Activated CD4-positive, alpha-beta T cell treated with anti-CD3 and anti-CD28 coated beads, Interleukin-2, amount 50 U/mL, for 1 hour (primary cell): Measurements from ENCODE around the gene NFASC.

Source experiments
- DNase-seq: peaks from one replicate; pipeline ENCODE4 v3.0.0-alpha.2; 2020

NFASC gene

DNA sequence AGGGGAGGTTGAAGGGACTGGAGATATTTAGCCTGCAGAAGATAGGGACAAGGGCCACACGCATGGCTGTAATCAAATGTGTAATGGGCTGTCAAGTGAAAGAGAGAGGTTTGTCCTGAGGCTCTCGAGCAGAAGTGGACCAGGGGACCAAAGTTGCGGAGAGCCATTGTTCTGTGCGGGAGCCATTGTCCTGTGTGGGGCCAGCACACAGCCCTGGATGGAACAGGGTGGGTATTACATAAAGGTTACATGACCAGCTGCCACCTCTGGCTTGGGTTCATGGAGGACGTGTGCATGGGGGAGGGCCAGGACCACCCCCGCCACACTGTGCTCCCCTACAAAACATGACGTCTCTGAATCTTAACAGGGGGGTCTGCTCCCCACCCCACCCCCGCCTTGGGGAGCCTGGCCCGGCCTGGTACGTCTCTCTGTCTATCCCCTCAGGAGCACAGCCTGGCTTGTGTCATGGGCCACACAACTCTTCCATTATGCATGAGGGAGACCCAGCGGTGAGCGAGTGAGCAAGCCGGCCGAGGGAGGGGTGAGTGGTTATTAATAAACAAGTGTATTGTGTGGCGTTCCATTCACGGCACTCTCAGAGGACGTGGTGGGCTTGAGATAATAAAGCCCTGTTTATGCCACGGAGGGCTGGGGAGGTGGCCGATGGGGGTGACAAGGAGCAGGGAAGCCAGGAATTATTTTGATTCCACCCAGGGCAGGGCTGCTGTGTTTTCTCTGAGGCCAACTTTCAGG is at the start of gene NFASC:
TSS of gene NFASC (plus strand) at position 703 of the 753 bp plus-strand sequence. CDS start 73,454 bp downstream, outside the sequence.
- DNase-seq = no peak

DNA sequence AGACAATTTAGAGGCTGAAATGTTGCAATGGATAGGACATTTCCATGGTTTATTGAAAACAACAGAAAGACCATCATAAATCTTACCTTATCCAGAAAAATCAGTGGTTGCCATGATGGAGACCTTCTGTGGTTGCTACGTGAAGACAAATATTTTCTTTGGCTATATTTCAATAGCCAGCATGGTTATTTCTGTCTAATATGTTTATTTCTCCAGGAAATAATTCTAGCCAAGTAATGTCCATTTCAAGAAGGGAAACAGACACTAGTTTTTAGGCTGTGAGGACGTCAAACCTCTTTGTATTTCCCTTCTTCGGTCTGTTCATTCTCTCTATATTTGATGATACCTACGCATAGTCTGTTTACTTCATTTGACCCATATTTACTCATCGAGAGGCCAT is 49.2 kb upstream of the NFASC start:
- DNase-seq = no peak

DNA sequence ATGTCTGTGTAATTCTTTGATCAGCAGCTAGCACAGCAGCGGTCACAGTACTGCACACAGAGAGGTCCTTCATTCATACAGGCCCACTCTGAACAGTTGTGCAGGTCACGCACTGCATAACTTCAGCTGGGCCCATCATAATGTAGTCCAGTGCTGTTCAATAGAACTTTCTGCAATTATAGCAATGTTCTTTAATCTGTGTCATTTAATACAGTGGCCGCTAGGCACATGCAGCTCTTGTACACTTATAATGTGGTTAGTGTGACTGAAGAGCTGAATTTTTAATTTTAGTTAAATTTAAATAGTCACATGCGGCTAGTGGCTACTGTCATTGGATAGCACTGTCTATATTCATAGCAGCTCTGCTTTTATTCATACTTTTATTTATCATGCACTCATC is 48.7 kb upstream of the NFASC start:
- DNase-seq = no peak

DNA sequence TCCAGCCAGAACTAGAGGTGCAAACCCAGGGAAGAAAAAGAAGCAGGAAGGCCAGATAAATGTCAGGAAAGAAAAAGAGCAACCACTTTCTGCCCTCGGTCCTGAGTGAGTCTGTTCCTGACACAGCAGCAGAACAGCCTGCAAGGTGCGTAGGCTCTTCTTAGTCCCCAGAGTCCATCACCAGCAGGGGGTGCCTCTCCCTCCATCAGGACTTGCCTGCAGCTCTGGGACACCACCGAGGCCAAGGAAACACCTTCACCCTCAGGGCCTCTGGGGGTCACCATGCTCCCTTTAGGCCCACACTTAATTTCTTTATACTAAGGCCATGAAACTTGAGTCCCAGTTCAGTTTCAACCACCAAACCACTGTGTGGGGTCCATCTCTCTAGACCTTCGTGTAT is 43.7 kb upstream of the NFASC start:
- no peak for DNase-seq

DNA sequence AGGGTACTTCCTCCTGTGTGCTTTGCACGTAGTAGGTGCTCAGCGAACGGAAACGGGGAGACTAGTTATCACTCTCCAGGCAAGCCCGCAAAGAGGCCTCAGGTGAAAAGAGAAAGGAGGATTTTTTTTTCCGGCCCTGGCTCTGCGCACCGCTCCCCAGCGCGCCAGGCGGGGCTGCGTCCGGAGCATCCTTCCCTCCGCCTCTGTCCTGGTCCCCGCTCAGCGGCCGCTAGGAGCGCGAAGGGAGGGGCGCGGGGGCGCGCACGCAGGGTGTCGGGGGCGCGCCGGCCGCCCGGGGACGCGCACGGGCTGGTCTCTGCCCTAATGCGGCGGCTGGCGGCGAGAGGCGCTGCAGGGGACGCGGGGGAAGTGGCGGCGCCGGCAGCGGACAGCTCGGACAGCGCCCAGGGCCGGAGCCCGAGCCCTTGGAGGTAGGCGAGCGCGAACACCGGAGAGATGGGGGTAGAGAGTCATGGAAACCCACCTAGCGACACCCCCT is 42.3 kb upstream of the NFASC start:
- DNase-seq = no peak

DNA sequence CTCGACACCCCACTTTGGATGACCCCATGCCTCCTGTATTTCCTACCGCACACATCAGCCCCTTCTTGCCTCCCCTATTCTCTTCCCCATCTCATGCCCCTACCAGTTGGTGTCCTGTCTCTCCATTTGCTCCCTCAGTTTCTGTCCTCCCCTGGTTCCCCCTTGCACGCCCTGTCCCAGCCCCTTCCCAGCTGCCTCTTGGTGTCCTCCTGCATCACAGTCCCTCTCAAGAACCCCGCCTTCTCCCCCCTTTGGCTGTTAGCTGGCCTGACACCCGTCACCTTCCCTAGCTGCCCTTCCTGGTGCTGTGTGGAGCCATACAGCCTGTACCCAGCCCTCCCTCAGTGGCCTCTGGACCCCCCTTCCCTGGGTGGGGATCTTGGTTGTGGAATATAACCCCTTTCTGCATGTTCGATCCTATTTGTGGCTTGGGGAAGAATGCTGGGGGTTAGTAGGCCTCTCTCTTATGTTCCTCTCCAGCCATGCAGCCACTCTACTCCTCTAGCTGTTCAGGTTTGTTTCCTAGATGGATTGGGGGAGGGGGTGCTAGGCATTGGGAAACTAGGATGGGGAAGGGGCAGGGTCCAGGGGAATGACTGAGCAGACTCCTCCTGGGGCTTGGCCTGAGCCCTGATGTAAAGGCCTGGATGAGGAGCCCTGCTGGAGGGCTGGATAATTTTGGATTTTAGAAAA is 41.4 kb upstream of the NFASC start:
- DNase-seq = no peak

DNA sequence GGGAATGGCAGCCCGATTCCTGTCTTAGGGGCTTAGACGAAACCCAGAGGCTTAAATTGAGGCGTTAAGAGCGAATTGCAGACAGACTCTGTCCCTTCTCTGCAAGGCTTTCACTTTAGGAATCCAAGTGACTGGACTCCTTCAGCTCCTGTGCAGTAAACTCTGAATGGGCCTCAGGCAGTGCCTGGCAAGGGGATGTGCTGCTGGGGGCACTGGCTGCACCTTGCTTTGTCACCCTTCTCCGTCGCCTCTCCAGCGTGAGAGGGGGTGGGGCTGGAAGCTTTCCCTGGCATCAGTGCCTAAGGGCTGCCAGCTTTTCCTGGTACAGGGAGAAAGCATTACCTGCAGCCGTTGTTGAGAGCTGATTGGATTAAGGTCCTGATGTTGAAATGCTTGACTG is 39.9 kb upstream of the NFASC start:
- DNase-seq = no peak

DNA sequence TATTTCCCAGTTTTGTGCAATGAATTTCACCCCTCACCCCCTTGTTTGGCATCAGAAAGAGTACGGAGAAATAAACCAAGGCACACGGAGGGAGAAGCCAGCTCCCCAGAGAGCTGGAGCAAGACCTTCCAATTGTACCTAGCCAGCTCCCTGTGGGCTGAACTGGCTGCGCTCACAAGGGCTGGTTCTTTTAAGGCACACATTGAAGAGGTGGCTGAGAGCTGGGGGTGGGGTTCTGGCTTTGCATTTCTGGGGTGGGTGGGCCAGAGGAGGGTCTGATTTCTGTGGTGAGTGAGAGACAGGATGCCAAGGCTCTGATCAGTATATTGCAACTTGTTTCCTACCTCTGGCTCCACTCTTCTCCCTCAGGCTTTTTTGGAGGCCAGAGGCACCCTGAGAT is 39.5 kb upstream of the NFASC start:
- no peak for DNase-seq

DNA sequence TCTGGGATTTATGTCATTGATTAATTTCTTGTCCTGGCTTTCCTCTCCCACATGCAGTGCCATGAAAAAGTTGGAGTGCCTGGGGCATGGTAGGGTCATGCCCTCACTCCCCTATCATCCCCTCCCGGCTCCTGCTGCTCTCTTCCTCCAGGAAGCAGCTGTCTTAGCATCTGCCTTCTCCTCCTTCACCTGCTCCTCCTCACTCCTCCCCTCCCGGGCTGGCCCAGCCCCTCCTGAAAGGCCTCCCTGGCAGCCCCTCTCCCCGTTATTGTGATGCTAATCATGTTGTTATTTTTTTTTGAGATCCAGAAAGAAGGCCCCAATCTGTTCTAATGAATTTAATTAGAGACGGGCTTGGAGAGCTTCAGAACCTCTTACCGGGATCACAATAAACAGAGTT is 36.3 kb upstream of the NFASC start:
- DNase-seq = no peak

DNA sequence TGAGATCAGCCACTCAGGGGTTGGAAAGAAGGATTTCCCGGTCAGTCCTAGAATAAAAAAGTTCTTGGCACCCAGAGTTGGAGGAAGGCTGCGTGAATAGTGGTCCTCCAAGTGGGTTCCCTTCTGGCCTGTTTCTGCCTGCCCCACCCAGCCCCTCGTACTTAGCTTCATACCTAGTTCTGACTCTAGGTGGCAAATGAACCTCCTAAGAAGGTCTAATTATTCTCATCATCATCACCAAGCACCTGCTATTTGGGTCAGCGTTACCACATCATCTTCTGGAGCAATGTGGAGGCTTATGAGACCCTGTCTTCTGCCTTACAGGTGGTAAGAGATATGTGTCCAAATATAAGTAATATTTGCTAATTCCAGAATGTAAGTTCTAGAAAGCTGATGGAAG is 35.9 kb upstream of the NFASC start:
- no peak for DNase-seq

DNA sequence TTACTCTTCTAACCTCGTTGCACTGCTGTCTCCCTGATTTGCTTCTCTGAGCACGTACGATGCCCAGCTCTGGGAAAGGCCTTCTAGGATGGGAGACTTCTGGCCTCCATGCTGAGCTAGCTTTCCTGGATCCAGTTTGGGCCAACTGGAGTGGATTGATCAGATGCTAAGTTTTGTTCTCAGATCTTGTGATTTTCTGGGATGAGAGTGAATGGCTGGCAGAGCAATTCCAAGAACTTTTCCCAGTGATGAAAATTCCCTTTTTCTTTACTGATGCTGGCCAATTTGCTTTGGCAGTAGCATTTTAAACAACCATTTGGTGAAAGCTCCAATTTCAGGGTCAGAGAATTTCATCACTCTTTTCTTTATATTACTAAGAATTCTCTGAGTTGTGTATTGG is 34.9 kb upstream of the NFASC start:
- DNase-seq = no peak

DNA sequence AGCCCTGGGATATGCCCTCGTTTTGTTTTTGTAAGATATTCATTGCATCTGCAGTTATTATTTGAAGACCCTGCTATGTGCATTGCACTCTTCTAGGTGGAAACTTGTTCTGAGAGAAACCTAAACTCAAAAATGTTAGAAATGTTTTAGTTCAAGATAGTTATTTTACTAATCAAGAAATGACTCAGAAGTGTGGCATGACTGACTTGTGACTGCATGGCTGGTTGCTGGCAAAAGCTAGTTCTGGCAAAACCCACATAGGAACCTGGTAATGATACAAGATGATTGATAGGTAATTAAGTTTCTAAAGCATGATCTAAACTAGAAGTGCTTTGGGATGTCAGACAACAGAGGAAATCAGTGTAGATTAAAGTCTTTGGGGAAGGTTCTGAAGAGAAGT is 33.8 kb upstream of the NFASC start:
- DNase-seq = no peak

DNA sequence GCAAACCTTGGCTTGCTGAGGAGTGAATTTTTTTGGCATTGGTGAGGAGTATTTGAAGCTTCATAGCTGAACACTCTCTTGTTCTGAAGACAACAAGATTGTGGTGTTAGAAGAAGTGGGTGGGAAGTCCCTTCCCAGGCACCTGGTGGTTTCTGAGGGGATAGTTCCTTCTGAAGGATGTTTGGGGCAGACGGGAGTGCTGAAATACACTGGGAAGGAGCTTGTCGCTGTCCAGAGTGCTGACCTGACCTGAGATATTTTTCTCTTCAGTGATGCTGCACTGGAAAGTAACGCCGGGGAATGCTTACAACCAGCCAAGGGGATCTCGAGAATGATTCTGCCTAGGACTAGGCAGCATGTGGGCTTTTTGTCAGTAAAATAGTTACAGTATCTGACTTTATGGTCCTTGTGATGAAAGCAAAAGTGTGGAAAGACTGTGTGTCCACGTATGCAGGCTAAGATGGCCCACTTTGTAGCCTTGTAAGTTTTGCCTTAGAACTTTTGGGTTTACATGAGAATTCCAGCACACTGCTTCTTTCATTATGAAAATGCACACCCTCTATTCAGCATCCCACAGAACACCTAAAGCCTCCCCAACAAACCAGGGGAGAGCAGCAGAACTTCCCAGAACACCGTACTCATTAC is 33.1 kb upstream of the NFASC start:
- peak; percentile 19 for DNase-seq

DNA sequence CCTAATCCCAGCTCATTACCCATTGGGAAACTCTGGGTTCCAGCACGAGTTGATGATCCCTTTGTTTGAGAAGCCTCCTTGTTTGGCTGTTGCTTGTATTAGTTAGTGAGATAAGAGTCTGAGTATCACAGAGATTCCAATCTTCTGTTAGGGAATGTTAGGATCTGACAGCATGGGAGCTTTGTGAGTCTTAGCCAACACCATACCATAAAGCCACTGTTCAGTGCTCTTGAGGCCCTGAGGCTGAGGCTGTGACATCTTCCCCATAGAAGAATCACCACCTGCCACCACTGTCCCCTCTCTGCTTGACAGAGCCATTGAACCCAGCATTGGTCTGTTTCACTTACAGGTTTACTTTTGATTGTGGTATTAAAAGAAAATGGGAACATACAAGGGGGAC is 29.3 kb upstream of the NFASC start:
- DNase-seq = no peak

DNA sequence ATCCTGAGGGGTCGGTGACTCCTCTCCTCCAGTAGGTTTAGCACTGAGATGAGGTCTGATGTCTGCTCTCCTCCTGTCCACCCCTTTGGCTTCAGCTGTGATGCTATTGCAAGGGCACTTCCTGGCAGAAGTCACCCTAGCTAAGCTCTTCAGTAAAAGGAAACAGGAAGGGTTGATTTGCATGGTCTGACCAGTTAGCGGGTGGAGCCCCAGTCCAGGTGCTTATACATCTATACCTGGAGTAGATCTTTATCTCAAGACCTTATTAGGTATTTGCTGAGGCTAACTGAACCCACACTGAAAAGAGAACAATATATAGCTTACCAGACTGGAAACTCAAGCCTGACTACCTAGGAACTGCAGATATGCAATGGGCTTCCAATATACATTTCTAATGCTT is 28.9 kb upstream of the NFASC start:
- DNase-seq = no peak

DNA sequence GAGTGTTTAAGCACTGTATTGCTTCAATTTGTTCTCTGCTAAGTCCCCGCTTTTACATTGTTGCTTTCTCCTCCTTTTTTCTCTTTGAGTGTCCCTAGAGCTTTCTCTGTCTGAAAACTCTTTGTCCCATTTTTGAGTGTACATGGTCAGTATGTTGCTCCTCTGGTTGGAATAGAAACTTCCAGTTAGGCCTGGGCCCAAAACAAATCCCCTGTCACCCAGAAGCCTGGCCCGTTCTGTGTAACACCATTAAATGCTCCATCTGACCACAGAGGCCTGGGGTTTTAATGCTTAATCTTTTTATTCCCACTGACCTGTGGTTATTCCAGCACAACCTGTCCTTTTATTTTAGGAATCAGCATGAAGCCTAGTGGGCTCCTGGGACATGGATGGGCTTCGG is 28.3 kb upstream of the NFASC start:
- no peak for DNase-seq

DNA sequence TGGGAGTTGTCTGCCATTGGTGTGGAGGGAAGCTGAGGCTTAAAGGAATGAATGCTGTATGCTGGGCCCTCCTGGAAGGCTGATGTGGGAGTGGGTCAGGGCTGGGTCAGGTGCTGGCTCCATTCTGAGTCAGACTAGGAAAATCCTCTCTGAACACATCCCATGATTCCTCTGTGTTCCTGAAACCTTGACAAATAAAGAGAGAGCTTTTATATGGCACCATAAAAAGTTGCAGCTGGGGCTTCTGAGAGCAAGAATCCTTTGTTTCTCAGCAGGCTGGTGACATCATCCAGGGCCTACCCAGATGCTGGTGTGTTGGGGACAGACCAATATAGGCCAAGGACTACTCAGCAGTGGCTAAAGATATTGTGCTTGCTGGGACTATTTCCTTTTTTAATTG is 27.8 kb upstream of the NFASC start:
- DNase-seq = no peak

DNA sequence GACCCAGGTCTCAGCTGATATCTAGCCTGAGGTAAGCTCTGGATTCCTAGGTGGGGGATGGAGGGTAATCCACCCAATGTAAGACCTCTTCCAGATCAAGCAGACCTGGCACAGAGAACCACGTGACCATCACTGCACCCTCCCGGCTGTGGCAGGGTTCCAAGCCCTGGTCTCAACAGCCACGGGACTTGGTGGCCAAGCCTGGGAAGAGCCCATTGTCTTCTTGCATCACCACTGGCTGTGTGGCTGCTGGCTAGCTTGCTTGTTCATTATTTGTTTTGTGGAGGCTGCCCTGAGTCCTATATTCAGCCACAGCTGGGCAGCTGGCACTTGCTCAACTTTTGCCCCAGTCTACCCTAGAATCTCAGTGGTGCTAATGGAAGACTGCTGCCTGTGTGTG is 24.1 kb upstream of the NFASC start:
- DNase-seq = no peak

DNA sequence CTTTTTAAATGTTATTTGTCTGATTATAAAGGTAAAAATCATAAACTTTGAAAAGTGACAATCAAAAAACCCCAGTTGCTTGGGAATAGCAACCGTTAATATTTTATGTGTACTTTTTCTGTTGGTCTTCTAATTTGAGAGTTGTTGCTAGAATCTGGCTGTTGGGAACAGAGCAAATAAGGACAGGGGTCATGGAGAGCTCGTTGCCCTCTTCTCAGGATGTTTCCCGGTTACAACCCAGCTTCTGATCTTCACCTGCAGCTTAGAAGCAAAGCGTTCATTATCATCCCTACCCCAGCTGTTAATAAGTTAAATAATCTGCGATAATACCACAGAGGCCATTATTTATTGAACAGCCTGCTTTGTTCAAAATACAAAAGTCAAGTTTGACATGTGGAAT is 22.1 kb upstream of the NFASC start:
- DNase-seq = no peak

DNA sequence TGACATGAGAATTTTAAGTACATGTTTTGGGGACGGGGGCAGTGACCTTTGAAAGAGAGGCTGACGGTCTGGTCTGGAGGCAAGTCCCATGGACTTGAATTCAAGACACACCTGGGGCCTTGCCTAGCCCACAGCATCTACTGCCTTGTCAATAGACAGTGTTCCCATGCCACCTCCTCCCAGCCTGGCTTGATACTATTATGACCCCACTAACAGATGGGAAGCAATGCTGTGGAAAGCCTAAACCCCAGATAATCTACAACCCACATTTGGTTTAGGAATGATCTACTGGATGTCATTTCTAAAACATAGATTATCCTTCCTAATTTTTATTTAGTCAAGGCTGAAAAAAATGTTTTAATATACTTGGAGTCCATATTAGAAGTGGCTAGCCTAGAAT is 17.8 kb upstream of the NFASC start:
- DNase-seq = no peak

DNA sequence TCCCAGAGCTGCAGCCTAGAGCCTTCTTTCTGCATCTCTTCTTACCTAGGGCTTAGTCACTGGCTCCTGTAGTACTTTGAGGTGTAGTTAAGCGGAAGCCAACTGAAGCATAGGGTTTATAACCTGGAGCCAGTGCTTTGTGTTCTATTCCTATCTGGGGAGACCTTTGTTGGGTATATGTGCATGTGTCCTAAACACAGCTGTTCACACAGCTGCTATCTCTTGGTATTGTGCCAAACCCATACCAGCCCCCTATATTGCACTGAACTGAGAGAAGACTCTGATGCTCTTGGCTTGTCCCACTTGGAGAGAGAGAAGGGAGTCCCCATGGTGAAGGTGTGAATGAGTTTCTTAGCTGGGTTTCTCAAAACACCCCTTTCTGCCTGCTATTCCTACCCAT is 17.2 kb upstream of the NFASC start:
- no peak for DNase-seq

DNA sequence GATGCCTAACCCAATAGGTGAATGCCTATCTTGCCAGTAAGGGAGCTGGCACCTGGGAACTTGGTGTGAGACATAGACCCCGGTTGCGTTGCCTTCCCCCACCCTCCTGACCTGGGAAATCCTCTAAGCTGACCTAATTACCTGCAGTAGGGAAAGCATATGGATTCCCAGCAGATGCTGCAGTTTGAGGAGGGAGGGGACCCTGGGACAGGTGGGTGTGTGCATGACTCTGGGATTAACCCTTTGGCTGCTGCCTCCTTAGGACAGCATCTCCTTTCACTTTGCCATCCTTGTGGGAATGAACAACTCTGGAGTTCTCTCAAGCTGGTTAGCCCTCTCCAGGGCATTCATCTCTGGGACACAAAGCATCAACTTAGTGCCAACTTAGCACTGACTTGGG is 16.4 kb upstream of the NFASC start:
- no peak for DNase-seq

DNA sequence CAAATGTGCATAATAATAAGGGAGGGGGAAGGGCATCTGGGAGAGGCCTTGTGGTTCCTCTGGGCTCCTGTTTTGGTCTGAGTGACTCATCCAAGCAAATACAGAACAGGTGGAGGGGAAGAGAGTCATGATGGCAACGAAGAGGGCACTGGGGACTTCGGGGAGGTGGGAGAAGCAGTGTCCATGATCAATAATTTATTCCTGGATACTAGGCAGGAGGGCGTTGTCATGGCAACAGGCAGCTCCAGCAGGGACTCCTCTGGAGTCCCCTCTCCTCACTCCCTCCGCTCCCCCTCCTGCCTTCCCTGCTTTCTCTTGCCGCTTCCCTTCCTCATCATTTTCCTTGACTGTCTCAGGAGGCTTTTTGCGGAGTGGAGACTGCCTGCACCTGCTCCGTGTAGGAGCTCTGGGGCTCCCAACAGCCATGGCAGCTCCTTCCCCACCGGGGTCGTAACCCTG is 12.3 kb upstream of the NFASC start:
- no peak for DNase-seq

DNA sequence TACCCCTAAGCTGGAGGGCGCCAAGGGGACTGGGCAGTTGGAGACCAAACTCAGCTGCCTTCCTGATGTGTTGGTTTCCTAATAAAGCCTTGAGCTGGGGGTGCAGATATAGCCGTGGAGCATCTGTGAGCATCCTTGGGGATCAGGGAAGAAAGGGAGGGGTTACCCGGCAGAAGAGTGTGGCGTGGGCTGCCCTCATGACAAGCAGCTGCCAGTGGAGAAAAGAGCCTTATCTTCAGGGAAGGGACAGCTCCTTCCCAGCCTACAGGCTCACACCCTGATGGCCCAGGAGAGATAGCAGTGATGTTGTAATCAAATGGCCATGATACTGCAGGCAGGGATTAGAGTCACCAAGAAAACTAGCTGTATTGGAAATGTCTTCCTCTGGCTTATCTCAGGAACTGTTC is 10.8 kb upstream of the NFASC start:
- no peak for DNase-seq
